Stimulated activated naive CD8-positive, alpha-beta T cell treated with anti-CD3 and anti-CD28 coated beads, Interleukin-15, Interleukin-2, amounts not matched to agents 100 ng/mL and 50 ng/mL, for 24 hours (primary cell): ENCODE measurements around the gene DET1.
"Not testable (repeated sequence)": the region's sequence is repeated elsewhere in the genome, so short reads cannot be mapped to it uniquely, and the experiment has no call there.

Experiments
- H3K27ac Mint-ChIP-seq: one replicate; pipeline ENCODE4 v1.8.0; 2021; ENCODE audit warnings: mild to moderate bottlenecking, mixed read lengths
- H3K27me3 Mint-ChIP-seq: one replicate; pipeline ENCODE4 v1.8.0; 2021; ENCODE audit warnings: mixed read lengths
- H3K36me3 Mint-ChIP-seq: one replicate; pipeline ENCODE4 v1.8.0; 2021; ENCODE audit warnings: low read depth, mixed read lengths
- H3K4me1 Mint-ChIP-seq: one replicate; pipeline ENCODE4 v1.8.0; 2021; ENCODE audit warnings: low read depth, mixed read lengths
- H3K4me3 Mint-ChIP-seq: one replicate; pipeline ENCODE4 v1.8.0; 2021; ENCODE audit warnings: mild to moderate bottlenecking, mixed read lengths
- H3K9me3 Mint-ChIP-seq: one replicate; pipeline ENCODE4 v1.8.0; 2021; ENCODE audit warnings: mixed read lengths

DET1 gene

DNA sequence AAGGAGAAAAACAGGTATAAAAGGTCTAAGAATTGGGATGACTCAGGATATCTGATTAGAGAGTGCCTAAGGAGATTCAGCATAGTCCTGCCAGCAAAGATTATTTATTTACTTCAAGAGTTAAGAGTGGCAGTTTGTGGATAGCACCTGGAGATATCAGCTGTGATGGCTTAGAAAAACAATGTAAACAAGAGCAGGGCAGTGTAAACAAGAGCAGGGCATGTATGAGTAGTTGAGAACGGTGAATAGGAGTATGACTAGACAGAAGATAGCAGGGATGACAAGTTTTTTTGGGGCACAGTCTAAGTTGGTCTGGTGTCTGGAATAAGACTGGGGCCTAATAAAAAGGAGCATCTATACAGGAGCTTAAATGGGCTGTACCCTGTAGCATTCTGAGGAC, 1.5 kb upstream of the DET1 start:
- H3K27me3 Mint-ChIP-seq, H3K4me3 Mint-ChIP-seq, H3K9me3 Mint-ChIP-seq, H3K36me3 Mint-ChIP-seq, H3K27ac Mint-ChIP-seq: not testable (repeated sequence)
- peaks cover 18% of the 10 kb centered on the region for H3K4me1 Mint-ChIP-seq

DNA sequence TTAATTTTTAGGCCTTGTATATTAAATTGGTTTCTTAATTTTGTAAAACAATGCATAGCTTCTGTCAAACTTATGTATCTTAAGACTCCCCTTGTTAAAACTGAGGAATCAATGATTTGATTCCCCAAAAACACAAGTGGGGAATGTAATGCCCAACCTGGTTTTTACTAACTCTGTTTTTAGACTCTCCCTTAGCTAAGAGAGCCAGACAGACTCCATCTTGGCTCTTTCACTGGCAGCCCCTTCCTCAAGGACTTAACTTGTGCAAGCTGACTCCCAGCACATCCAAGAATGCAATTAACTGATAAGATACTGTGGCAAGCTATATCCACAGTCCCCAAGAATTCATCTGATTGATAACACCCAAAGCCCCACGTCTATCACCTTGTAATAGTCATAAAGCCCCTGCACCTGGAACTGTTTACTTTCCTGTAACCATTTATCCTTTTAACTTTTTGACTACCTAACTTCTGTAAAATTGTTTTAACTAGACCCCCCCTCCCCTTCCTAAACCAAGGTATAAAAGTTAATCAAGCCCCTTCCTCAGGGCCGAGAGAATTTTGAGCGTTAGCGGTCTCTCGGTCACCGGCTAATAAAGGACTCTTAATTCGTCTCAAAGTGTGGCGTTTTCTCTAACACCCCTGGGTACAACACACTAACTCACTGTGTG, 768 bp downstream of the DET1 start:
- not testable (repeated sequence) for H3K27me3 Mint-ChIP-seq, H3K9me3 Mint-ChIP-seq, H3K36me3 Mint-ChIP-seq
- H3K4me3 Mint-ChIP-seq, result peak overlapping the region; percentile 91
- peaks cover 18% of the 10 kb centered on the region for H3K4me1 Mint-ChIP-seq
- peak overlapping the region; percentile 90 for H3K27ac Mint-ChIP-seq

DNA sequence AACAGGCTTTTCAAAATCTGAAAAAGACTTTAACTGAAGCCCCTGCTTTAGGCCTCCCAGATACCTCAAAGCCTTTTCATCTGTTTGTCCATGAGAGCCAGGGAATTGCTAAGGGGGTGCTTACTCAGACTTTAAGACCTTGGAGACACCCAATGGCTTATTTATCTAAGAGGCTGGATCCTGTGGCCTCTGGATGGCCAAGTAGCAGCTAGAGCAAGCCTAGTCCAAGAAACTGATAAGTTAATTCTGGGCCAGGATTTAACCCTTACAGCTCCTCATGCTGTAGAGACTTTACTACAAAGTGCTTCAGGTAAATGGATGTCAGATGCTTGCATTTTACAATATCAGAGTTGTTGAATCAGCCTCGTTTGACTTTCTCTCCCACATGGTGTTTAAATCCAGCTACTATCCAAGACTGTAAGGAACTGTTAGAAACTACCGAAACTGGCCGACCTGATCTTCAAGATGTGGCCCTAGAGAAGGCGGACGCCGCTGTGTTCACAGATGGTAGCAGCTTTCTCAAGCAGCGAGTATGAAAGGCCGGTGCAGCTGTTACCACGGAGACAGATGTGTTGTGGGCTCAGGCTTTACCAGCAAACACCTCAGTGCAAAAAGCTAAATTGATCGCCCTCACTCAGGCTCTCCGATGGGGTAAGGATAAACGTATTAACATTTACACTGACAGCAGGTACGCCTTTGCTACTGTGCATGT, 3.3 kb downstream of the DET1 start:
- Mint-ChIP-seq H3K4me1 (peaks cover 18% of the 10 kb centered on the region), H3K36me3 (peaks cover 4% of the 10 kb centered on the region), H3K9me3 (no peaks in the 10 kb centered on the region), H3K4me3 (no peak overlapping the region), H3K27me3 (no peaks in the 10 kb centered on the region), H3K27ac (no peak overlapping the region)

DNA sequence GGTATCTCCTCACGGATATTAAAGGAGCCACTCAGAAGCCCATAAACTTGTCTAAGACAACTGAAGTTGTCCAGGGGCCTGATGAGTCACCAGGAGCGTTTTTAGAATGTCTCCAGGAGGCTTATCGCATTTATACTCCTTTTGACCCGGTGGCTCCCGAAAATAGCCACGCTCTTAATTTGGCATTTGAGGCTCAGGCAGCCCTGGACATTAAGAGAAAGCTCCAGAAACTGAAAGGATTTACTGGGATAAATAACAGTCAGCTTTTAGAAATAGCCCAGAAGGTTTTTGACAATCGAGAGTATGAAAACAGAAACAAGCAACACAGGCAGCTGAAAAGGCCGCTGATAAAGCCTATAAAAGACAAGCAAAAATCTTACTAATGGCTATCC, 4.1 kb downstream of the DET1 start:
- no peaks in the 10 kb centered on the region for H3K27me3 Mint-ChIP-seq

DNA sequence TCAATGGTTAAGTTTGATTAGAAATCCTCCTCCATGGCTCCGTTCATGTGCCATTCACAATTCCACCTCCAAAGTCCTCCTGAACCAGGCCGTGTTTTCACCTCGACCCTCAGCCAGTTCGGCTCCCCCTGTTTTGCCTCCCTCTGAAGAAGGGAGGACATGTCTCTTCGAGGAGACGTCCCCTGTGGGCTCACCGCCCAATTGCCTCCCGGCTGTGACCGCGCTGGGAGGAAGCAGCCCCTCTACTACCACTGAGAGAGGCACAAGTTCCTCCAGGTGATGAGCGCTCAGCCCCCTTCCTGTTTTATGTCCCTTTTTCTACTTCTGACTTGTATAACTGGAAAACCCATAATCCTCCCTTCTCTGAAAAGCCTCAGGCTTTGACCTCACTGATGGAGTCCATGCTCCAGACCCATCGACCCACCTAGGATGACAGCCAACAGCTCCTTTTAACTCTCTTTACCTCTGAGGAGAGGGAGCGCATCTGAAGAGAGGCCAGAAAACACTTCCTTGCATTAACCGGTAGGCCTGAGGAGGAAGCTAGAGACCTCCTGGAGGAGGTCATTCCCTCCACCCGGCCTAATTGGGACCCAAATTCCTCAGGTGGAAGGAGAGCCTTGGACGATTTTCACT, 4.7 kb downstream of the DET1 start:
- Mint-ChIP-seq H3K27me3 (no peaks in the 10 kb centered on the region), H3K4me3 (no peak overlapping the region), H3K27ac (no peak overlapping the region), H3K36me3 (peaks cover under 1% of the 10 kb centered on the region), H3K4me1 (peaks cover 12% of the 10 kb centered on the region), H3K9me3 (no peaks in the 10 kb centered on the region)

More for the DNA sequence above, 4.1 kb downstream of the DET1 start:
- peaks cover 4% of the 10 kb centered on the region for H3K36me3 Mint-ChIP-seq
- H3K4me1 Mint-ChIP-seq, result peaks cover 17% of the 10 kb centered on the region
- H3K27ac Mint-ChIP-seq, result no peak overlapping the region
- no peaks in the 10 kb centered on the region for H3K9me3 Mint-ChIP-seq
- H3K4me3 Mint-ChIP-seq, result no peak overlapping the region

DNA sequence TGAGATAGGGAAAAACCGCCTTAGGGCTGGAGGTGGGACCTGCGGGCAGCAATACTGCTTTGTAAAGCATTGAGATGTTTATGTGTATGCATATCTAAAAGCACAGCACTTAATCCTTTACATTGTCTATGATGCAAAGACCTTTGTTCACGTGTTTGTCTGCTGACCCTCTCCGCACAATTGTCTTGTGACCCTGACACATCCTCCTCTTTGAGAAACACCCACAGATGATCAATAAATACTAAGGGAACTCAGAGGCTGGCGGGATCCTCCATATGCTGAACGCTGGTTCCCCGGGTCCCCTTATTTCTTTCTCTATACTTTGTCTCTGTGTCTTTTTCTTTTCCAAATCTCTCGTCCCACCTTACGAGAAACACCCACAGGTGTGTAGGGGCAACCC, 5.4 kb downstream of the DET1 start:
- not testable (repeated sequence) for H3K27ac Mint-ChIP-seq, H3K4me1 Mint-ChIP-seq, H3K9me3 Mint-ChIP-seq, H3K27me3 Mint-ChIP-seq, H3K4me3 Mint-ChIP-seq, H3K36me3 Mint-ChIP-seq

DNA sequence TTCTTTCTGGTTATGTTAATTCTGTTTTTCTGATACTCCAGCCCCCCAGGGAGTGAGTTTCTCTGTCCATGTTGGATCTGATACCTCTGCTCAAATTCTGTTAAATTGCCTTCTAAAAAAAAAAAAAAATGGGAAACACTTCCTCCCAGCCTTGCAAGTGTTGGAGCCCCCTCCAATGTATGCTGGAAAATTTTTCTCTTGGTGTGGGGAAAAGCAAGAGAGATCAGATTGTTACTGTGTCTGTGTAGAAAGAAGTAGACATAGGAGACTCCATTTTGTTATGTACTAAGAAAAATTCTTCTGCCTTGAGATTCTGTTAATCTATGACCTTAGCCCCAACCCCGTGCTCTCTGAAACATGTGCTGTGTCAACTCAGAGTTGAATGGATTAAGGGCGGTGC, 6.1 kb downstream of the DET1 start:
- H3K36me3 Mint-ChIP-seq, H3K27me3 Mint-ChIP-seq, H3K4me1 Mint-ChIP-seq, H3K4me3 Mint-ChIP-seq, H3K27ac Mint-ChIP-seq, H3K9me3 Mint-ChIP-seq: not testable (repeated sequence)

DNA sequence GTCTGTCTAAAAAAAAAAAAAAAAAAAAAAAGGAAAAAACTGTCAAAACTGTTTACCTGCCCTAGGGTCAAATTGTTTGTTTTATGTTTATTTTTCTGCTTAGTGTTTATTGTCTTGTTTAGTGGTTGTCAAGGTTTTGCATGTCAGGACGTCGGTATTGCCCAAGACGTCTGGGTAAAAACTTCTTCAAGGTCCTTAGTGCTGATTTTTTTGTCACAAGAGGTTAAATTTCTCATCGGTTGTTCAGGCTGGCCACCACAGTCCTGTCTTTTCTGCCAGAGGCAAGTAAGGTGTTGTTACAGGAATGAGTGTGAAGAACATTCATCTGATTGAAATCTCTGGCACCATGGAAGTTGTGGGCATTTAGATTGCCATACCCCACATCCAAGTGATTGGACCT, 7.0 kb downstream of the DET1 start:
- Mint-ChIP-seq H3K36me3 (peaks cover 13% of the 10 kb centered on the region), H3K27me3 (no peaks in the 10 kb centered on the region), H3K4me3 (no peak overlapping the region), H3K9me3 (no peaks in the 10 kb centered on the region), H3K4me1 (no peaks in the 10 kb centered on the region), H3K27ac (no peak overlapping the region)

DNA sequence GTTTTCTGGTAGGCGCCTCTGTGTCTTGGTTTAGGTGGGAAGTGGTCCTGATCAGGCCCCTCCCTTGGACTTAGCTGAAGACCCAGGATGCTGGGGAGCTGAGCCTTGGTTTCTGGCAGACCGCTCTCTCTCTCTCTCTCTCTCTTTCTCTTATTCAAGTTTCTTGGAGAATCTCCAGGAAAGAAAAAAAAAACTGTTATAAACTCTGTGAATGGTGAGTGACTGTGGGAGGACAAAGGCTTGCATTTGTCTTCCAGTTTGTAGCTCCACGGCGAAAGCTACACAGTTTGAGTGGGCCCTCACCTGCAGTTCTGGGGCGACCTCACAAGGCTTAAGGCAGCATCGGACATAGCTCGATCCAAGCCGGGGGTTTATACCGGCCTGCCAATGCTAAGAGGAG, 7.5 kb downstream of the DET1 start:
- H3K4me3 Mint-ChIP-seq, result no peak overlapping the region
- H3K36me3 Mint-ChIP-seq, result peaks cover 18% of the 10 kb centered on the region
- no peak overlapping the region for H3K27ac Mint-ChIP-seq
- H3K9me3 Mint-ChIP-seq, result no peaks in the 10 kb centered on the region
- no peaks in the 10 kb centered on the region for H3K4me1 Mint-ChIP-seq
- H3K27me3 Mint-ChIP-seq, result no peaks in the 10 kb centered on the region

DNA sequence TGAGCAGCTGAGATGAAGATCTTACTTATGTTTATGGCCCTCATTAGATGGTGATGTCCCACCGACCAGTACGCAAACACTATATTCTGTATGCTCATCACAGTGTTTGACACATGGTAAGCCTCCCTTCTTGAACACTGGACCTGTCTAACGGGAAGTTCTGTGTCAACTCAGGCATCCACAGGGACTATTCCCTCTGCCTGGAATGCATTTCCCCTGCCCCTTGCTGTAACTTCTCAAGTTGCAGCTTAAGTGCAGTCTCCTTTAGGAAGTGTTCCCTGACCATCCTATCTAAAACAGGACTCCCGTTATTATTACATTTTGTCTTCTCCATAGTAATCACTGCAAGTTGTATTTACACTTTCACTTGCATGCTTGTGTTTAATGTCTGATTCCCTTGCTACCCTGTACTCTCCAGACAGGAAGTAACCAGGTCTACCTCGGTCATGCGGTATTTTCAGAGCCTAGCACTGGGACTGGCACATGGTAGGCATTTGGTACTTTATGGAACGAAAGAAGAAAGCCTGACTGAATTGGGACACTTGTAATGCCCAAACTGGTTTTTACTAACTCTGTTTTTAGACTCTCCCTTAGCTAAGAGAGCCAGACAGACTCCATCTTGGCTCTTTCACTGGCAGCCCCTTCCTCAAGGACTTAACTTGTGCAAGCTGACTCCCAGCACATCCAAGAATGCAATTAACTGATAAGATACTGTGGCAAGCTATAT, 8.7 kb downstream of the DET1 start:
- Mint-ChIP-seq H3K27ac (peak overlapping the region; percentile 50), H3K36me3 (peaks cover 27% of the 10 kb centered on the region), H3K4me3 (no peak overlapping the region), H3K4me1 (no peaks in the 10 kb centered on the region), H3K9me3 (peaks cover 5% of the 10 kb centered on the region), H3K27me3 (no peaks in the 10 kb centered on the region)

DNA sequence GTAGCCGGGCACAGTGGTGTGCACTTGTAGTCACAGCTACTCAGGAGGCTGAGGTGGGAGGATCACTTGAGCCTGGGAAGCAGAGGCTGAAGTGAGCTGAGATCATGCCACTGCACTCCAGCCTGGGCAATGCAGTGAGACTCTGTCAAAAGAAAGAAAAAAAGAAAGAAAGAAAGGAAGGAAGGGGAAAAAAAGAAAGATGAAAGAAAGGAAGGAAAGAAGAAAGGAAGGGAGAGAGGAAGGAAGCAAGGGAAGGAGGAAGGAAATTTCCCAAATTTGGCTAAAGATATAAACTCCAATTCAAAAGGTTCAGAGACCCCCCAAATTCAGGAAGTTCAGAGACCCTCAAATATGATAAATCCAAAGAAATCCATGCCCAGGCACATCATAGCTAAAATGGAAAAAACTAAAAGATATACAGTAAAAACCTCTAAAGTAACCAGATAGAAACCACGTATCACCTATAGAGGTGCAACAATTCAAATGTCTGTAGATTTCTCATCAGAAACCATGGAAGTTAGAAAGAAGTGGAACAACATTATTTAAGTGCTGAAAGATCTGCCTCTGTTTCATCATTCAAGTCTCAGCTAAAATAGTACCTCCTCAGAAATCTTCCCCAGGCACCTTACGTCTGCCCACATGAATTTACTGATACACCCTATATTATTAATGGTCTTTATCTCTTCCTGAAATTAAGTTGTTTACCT, 10.7 kb downstream of the DET1 start:
- no peaks in the 10 kb centered on the region for H3K4me1 Mint-ChIP-seq
- H3K4me3 Mint-ChIP-seq, result no peak overlapping the region
- H3K27me3 Mint-ChIP-seq, result no peaks in the 10 kb centered on the region
- no peak overlapping the region for H3K27ac Mint-ChIP-seq
- peaks cover 5% of the 10 kb centered on the region for H3K9me3 Mint-ChIP-seq
- peaks cover 36% of the 10 kb centered on the region for H3K36me3 Mint-ChIP-seq

DNA sequence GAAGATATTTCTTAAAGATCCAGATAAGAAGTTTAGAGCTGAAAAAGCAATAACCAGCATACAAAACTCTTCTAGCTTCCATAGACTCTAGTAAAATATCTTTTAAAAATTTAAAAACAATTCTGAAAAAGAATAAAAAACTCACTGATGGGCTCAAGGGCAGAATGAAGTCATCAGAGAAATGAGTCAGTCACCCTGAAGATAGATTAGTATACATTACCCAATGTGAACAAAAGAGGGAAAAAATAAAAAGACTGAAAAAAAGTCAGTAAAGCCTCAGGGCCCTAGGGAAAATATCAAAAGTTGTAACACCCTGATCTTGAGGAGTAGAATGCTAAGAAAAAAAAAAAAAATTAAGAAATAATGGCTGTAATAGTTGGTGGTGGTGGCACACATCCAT, 11.4 kb downstream of the DET1 start:
- peaks cover 42% of the 10 kb centered on the region for H3K36me3 Mint-ChIP-seq

DNA sequence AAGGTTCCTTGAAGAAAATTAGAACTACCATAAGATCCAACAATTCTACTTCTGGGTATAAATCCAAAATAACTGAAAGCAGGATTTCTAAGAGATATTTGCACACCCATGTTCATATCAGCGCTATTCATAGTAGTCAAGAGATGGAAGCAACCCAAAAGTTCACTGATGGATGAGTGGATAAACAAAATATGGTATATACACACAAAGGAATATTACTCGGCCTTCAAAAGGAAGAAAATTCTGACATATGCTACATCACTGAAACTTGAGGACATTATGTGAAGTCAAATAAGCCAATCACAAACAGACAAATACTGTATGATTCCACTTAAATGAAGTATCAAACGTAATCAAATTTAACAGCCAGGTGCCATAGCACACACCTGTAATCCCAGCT, 13.1 kb downstream of the DET1 start:
- Mint-ChIP-seq H3K9me3 (peaks cover 5% of the 10 kb centered on the region), H3K4me3 (no peak overlapping the region), H3K27me3 (no peaks in the 10 kb centered on the region), H3K36me3 (peaks cover 54% of the 10 kb centered on the region), H3K4me1 (no peaks in the 10 kb centered on the region), H3K27ac (no peak overlapping the region)

More for the DNA sequence above, 11.4 kb downstream of the DET1 start:
- H3K4me3 Mint-ChIP-seq, result no peak overlapping the region
- H3K27ac Mint-ChIP-seq, result no peak overlapping the region
- peaks cover 5% of the 10 kb centered on the region for H3K9me3 Mint-ChIP-seq
- no peaks in the 10 kb centered on the region for H3K4me1 Mint-ChIP-seq
- H3K27me3 Mint-ChIP-seq, result no peaks in the 10 kb centered on the region

DNA sequence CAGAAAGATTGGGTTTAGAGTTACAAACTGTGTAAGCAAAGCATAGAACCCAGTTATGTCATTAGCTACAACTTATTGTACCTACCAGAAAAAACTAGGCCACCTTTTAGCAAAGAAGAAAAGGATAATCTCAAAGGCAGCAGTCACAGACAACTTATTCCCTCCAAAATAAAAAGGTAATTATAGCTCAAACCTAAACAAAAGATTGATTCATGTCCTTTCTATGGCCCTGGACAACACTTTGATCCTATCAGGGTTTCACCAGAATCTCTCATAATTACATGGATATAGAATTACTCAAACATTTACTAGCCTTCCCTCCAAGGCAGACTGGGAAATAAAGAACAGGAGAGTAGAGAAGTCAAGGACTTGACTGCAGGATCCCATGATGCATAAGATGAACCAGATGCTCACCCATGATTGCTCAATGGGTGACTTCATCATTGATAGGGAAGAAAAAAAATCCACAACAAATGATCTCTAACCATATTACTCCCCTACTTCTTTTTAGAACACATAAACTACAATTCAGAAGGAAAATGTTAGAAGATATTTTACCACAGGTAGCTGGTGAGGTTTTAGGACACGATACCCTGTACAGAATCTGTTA, 17.4 kb downstream of the DET1 start:
- H3K9me3 Mint-ChIP-seq, result peaks cover 5% of the 10 kb centered on the region
- peaks cover 68% of the 10 kb centered on the region for H3K36me3 Mint-ChIP-seq
- no peaks in the 10 kb centered on the region for H3K4me1 Mint-ChIP-seq
- H3K4me3 Mint-ChIP-seq, result no peak overlapping the region
- no peaks in the 10 kb centered on the region for H3K27me3 Mint-ChIP-seq
- H3K27ac Mint-ChIP-seq, result no peak overlapping the region
